Thoracic aorta endothelial cell (primary cell): ENCODE results near the gene CDC42SE1. TPM values are rescaled to one million over a fixed set of nuclear protein-coding genes. Genes with fewer than 3 reads are reported as not detected.
A peak's percentile ranks its signal among the peaks of the same experiment; 100 is the strongest.

Experiments
- small RNA-seq: library from RNA; depleted of rRNA; stranded (forward); fragments of <200 nt; gene quantifications from one replicate; pipeline ENCODE3, GENCODE V24; 2012
- total RNA-seq: library from RNA; depleted of rRNA; stranded (reverse); fragments of >200 nt; gene quantifications from 2 replicates; pipeline ENCODE4 v1.2.3, GENCODE V29; 2012

Gene CDC42SE1, protein sequence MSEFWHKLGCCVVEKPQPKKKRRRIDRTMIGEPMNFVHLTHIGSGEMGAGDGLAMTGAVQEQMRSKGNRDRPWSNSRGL
- total RNA-seq, result 78.6 and 80.0 TPM in 2 replicates

GRCh38 chr1:151059109-151060006 is at the start of gene CDC42SE1:
CDC42SE1 (minus strand) TSS chr1:151059622; CDS start chr1:151055730, 3,892 bp downstream.

DNA sequence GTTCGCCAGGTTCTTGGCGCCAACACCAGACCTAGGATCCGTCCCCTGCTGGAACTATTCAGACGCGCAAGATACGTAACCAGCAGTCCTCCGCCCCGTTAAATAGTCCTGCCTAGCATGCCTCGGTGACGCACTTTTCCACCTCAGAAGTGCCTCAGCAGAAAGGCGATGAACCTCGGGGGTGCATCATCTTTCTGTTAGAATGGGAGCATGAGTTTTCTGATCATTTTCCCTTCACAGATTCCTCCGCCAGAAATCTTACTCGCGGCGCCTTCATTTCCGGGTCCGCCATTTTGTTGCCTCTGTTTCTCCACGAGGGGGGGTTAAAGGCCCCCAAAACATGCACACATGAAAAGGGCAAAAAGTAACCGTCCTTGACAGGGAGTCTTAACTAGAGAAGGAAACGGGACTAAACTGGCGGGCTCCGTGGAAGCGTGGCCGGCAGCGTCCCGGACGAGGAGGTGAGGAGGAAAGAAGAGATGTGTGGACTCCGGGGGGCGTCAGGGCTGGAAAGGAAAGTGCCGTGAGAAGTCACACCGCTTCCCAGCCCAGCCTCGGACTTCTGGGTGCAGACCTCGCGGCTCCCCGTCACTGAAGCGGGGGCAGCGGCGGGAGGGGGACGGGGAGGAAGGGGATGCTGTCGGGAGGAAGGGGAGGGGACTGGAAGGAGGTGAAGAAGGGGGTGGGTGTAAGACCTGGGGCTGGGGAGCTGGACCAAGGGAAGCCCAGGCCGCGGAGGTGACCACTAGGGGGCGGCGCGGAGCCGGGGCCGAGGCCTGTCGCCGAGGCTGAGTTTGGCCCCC is 11.3 kb upstream of the CDC42SE1 start, which contains the start of gene GABPB2:
Gene GABPB2 (plus strand): TSS at position 288 of the 803 bp plus-strand sequence. CDS start 17,429 bp downstream, outside the sequence.

DNA sequence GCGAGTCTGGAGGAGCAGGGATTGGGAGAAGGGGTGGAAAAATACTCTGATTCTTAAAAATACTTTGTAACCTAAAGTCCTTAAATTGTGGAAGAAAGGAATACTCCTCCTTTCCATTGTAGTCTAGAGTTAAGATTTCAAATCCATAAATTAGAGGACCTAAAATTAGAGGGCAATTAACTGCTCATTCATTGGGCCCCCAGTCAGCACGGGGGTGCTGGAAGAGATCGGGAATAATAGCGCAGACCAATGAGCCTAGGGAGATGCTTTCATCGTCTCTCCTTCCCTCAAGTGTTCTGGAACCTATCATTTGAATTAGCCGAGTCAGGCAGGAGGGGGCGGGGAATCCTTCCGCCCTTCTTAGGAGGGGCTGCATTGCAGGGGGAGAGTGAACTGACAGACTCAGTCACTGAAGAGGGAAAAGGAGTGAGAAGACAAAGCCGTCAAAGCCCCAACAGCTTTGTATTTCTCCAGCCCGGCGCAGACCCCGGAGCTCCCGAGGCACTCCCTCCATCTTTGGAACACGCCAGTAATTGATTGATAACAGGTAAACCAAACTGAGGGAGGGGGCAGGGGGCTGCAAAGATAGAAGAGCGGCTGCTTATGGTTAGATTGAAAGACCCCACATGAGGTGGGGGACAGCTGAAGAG is 710 bp upstream of the CDC42SE1 start, which contains the start of gene MLLT11:
Gene MLLT11 (plus strand): TSS at position 391 of the 650 bp plus-strand sequence. CDS start 6,828 bp downstream, outside the sequence.

GRCh38 chr1:151047591-151047924 is 11.9 kb downstream of the CDC42SE1 start, which contains the start of gene C1orf56:
C1orf56 (plus strand) TSS chr1:151047751; CDS start chr1:151047848, 97 bp downstream.

DNA sequence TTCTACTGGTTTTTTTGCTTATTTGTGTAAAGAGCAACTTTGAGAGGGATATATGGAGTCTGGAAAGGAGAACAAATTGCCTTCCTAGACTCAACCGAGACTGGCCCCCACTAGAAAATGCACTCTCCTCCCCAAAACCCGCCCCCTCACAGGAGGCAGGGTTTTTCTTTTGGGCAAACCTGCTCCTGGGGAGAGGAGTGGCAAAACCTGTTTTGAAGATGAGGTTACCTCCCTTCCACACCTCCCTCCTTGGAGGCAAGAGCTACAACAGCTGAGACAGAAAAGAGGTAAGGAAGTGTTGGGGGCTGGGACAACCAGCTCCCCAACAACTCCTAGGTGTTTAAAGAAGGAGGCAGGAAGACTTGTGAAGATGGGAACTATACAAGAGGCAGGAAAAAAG is 23.1 kb downstream of the CDC42SE1 start, which contains the start of gene BNIPL:
Gene BNIPL (plus strand): TSS at position 231 of the 400 bp plus-strand sequence. CDS start 140 bp downstream, at position 371.

GRCh38 chr1:151008244-151009205 is 50.9 kb downstream of the CDC42SE1 start, which contains the start of gene PRUNE1:
PRUNE1 (plus strand) TSS chr1:151008449; CDS start chr1:151008633, 184 bp downstream.

DNA sequence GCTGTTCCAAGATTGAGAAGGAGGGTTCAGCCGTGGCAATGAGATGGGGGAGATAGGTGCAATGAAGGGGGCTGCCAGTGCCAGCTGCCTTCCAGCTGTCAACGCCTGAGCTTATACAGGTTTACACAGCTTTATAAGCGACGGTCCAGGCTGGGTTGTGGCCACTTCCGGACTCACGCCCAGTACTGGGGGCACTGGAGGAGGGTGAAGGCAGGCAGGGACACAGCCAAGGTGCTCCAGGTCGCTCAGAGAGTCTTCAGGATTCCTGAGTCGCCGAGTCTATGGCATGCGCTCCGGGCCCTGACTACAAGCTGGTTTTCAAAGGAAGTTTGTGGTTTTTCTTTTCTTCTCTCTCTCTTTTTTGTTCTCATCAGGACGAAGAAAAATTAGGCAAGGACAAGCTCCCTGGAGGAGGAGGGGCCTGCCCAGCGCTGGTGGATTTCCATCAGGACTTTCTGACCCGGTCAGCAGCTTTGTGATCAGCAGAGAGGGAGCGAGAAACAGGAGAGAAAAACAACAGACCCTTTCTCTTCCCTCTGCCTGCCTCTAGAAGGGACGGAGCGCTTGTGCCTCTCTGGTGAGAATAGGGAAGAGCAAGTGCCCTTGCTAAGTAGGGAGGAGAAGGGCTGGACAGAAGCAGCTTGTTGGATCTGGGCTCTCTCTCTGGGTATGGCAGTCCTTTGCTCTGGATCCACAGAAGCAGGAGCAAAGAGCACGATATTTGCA is 52.9 kb downstream of the CDC42SE1 start, which contains the start of gene MINDY1:
Gene MINDY1 (minus strand): TSS at position 576 of the 726 bp plus-strand sequence. CDS start 4,285 bp downstream, outside the sequence.

Small RNA genes within 50 kb of the gene (small RNA-seq; reads per million reads assigned to genes)
- 2.0 reads per million, percentile 48 among the genes with 10 or more reads in this experiment for gene RNU6-884P

Other genes with a start within 250 kb of the CDC42SE1 start
- 37.0 and 37.4 TPM in 2 replicates for gene ARNT, start 183.0 kb downstream of the CDC42SE1 start, total RNA-seq
- gene CTXND2, start 172.5 kb downstream of the CDC42SE1 start, total RNA-seq, result not detected in 2 replicates
- gene SETDB1, start 133.3 kb downstream of the CDC42SE1 start, total RNA-seq, result 36.7 and 39.6 TPM in 2 replicates
- 91.1 and 125 TPM in 2 replicates for gene CERS2, start 84.8 kb downstream of the CDC42SE1 start, total RNA-seq
- gene ANXA9, start 77.3 kb downstream of the CDC42SE1 start, total RNA-seq, result not detected in 2 replicates
- 8.8 and 13.3 TPM in 2 replicates for gene MINDY1, start 52.7 kb downstream of the CDC42SE1 start, total RNA-seq
- 8.0 and 8.7 TPM in 2 replicates for gene PRUNE1, start 51.2 kb downstream of the CDC42SE1 start, total RNA-seq
- 0.13 and 0.36 TPM in 2 replicates for gene BNIPL, start 23.0 kb downstream of the CDC42SE1 start, total RNA-seq
- gene C1orf56, start 11.9 kb downstream of the CDC42SE1 start, total RNA-seq, result 1.7 and 2.9 TPM in 2 replicates
- 7.5 and 11.7 TPM in 2 replicates for gene MLLT11, start 775 bp upstream of the CDC42SE1 start, total RNA-seq
- 7.0 and 7.5 TPM in 2 replicates for gene GABPB2, start 11.1 kb upstream of the CDC42SE1 start, total RNA-seq
- gene SEMA6C, start 87.0 kb upstream of the CDC42SE1 start, total RNA-seq, result 15.5 and 16.6 TPM in 2 replicates
- not detected in 2 replicates for gene TNFAIP8L2, start 97.0 kb upstream of the CDC42SE1 start, total RNA-seq
- gene LYSMD1, start 106.3 kb upstream of the CDC42SE1 start, total RNA-seq, result 4.8 and 5.3 TPM in 2 replicates
- gene SCNM1, start 106.5 kb upstream of the CDC42SE1 start, total RNA-seq, result 27.0 and 29.0 TPM in 2 replicates
- gene TMOD4, start 116.4 kb upstream of the CDC42SE1 start, total RNA-seq, result 0.53 TPM in 1 of 2 replicates, not detected in the other
- 40.4 and 46.2 TPM in 2 replicates for gene VPS72, start 130.6 kb upstream of the CDC42SE1 start, total RNA-seq
- 75.6 and 77.0 TPM in 2 replicates for gene PIP5K1A, start 138.9 kb upstream of the CDC42SE1 start, total RNA-seq
- 122 and 124 TPM in 2 replicates for gene PSMD4, start 195.1 kb upstream of the CDC42SE1 start, total RNA-seq
- 9.8 and 11.3 TPM in 2 replicates for gene ZNF687, start 222.7 kb upstream of the CDC42SE1 start, total RNA-seq